ENCODE data around the gene BANP. TPM values are rescaled to one million over a fixed set of nuclear protein-coding genes. Genes with fewer than 3 reads are reported as not detected.
A peak's percentile ranks its signal among the peaks of the same experiment; 100 is the strongest.
"Not testable (repeated sequence)": the region's sequence is repeated elsewhere in the genome, so short reads cannot be mapped to it uniquely, and the experiment has no call there.

BANP gene
- total RNA-seq, 8 experiments from 2014 or later, result 12.9 to 28.1 (median 18.5) TPM

GRCh38 chr16:88088161-88088581 is 136.9 kb downstream of the BANP start:
- in situ Hi-C loops (cut with MboI; ENCODE audit: low pct_unique_long_range_greater_than_20kb in 2 of 9, low sequenced_read_pairs in 9 of 9, unreplicated experiment in 9 of 9), result no loop called here
- Histone ChIP-seq H3K27ac (no peak overlapping the region), H3K4me3 (no peak overlapping the region), H3K4me1 (replicated peaks in 1 of 2) (peaks cover 10 to 20% of the 10 kb centered on the region in 2 donors)
- ATAC-seq (replicated peaks in 6 of 8), result peak in 3 of 8 experiments; percentile 55 to 69 (median 58)
- WGBS, 10 experiments, result 20% methylated on average over 1 of the region's 20 CpGs; no CpG with 5 or more reads in 9 of the 10 experiments

DNA sequence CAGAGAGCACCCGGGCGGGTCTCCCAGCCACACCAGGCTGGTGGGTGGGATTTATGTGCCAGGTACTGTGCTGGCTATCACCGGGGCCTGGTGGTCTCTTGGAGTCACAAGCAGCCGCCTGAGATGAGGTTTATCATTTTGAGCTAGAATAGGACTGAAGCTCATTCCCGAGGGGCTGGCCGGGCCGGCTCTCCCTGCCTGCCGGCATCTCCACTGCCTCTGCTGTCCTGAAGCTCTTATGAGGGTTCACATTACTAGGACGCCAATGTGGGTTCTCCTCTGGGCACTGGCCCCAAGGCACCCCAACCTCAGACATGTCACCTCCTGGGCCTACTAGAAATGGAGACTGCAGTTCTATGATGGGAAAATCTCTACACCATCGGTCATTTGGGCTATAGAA is 137.4 kb downstream of the BANP start:
- peaks cover 10 to 23% of the 10 kb centered on the region in 2 donors for H3K4me1 ChIP-seq (replicated peaks in 1 of 2)
- ATAC-seq (replicated peaks in 6 of 8), result peak in 1 of 8 experiments; percentile 1
- H3K4me3 ChIP-seq; H3K27ac ChIP-seq; in situ Hi-C loops (cut with MboI; ENCODE audit: low pct_unique_long_range_greater_than_20kb in 2 of 9, low sequenced_read_pairs in 9 of 9, unreplicated experiment in 9 of 9): not testable (repeated sequence)
- 80% methylated on average over 1 of the region's 10 CpGs; no CpG with 5 or more reads in 9 of the 10 experiments for WGBS, 10 experiments

- 50 to 80% methylated on average over 1 to 2 of the region's 15 CpGs; no CpG with 5 or more reads in 8 of the 10 experiments for WGBS, 10 experiments
- H3K4me3 ChIP-seq; ATAC-seq (replicated peaks in 6 of 8); in situ Hi-C loops (cut with MboI; ENCODE audit: low pct_unique_long_range_greater_than_20kb in 2 of 9, low sequenced_read_pairs in 9 of 9, unreplicated experiment in 9 of 9); H3K27ac ChIP-seq: not testable (repeated sequence)
- peaks cover 10 to 23% of the 10 kb centered on the region in 2 donors for H3K4me1 ChIP-seq (replicated peaks in 1 of 2)
These were observed 137.8 kb downstream of the BANP start for GRCh38 chr16:88089071-88089470.

- peak in 1 of 8 experiments; percentile 7 for ATAC-seq (replicated peaks in 6 of 8)
These were observed 138.6 kb downstream of the BANP start for GRCh38 chr16:88089632-88090376.

DNA sequence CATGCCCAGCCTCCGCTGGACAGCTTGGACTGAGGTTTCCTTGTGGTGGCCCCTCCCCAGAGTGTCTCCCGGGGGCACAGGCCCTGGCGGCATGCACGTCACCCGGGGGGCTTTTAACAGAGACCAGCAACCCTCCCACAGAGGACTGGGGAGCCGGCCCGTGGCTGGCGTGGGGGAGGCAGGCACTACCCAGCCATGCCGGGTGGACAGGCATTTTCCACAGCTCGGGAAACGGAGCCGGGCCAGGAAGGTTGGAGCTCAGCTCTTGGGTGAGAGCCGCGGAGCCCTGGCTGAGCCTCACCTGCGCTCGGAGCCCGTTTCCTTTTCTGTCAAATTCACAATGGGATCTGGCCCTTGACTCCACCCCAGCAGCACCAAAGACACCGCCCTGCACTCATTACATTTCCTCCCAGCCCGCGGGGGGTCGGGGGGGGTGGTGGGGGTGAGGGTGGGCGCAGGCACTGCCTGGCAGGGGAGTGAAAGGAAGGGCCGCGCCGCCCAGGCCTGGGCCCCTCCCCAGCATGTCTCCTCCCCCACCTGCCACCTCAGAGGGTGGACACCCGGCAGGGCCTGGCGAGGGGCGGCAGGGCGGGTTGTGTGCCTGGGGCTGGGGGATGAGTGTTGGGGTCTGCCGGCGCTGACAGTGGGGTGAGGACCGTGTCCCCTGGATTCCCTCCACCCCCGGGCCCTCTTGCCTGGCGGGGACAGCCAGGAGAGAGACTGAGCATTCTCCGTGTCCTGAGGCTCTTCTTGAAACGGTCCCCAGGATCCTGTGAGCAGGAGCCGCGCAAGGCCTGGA is 139.3 kb downstream of the BANP start:
- 80% methylated on average over 9 of the region's 38 CpGs; no CpG with 5 or more reads in 9 of the 10 experiments for WGBS, 10 experiments
- H3K4me3 ChIP-seq; ATAC-seq (replicated peaks in 6 of 8); in situ Hi-C loops (cut with MboI; ENCODE audit: low pct_unique_long_range_greater_than_20kb in 2 of 9, low sequenced_read_pairs in 9 of 9, unreplicated experiment in 9 of 9); H3K27ac ChIP-seq: not testable (repeated sequence)
- H3K4me1 ChIP-seq (replicated peaks in 1 of 2), result peaks cover 10 to 23% of the 10 kb centered on the region in 2 donors

More at GRCh38 chr16:88089632-88090376, 138.6 kb downstream of the BANP start:
- H3K4me1 ChIP-seq (replicated peaks in 1 of 2), result peaks cover 10 to 23% of the 10 kb centered on the region in 2 donors
- in situ Hi-C loops (cut with MboI; ENCODE audit: low pct_unique_long_range_greater_than_20kb in 2 of 9, low sequenced_read_pairs in 9 of 9, unreplicated experiment in 9 of 9); H3K27ac ChIP-seq; H3K4me3 ChIP-seq: not testable (repeated sequence)
- 16 to 100% (median 73%) methylated on average over 1 to 6 of the region's 23 CpGs; no CpG with 5 or more reads in 7 of the 10 experiments for WGBS, 10 experiments

DNA sequence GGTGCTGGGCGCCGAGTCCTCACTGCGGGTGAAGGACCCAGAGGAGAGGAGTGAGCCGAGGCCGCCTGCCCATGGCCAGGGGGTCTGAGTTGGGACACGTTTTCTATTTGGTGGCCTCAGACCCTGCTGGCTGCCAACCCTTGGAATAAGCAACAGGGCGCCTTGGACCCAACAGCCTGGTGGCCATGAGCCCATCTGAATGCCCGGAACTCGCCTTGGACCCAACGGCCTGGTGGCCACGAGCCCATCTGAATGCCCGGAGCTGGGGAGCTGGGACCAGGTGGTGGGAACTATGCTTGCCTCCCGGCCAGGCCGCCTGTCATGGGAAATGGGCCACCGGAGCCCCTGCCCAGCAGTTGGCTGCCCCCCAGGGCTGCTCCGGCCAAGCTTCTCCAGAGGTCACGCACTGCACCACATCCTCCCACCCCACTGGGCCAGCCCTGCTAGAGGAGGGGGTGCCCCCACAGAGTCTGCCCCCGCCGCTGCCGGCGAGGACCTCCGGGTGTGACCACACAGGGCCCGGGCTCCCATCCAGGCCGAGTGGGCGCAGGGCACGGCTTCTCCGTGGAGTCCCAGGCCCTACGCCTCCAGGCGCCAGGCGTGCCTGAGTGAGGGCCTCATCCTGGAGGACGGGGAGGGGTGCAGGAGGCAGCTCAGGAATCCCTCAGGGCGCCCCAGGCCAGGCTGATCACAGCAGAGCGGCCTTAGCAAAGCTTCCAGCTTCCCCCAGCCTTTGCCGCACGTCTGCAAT is 140.2 kb downstream of the BANP start:
- H3K4me3 ChIP-seq; H3K27ac ChIP-seq; in situ Hi-C loops (cut with MboI; ENCODE audit: low pct_unique_long_range_greater_than_20kb in 2 of 9, low sequenced_read_pairs in 9 of 9, unreplicated experiment in 9 of 9): not testable (repeated sequence)
- ATAC-seq (replicated peaks in 6 of 8), result peak; percentile 6 to 81 (median 31)
- no CpG with 5 or more reads among the region's 35 CpGs for WGBS, 10 experiments
- H3K4me1 ChIP-seq (replicated peaks in 1 of 2), result peaks cover 10 to 23% of the 10 kb centered on the region in 2 donors

DNA sequence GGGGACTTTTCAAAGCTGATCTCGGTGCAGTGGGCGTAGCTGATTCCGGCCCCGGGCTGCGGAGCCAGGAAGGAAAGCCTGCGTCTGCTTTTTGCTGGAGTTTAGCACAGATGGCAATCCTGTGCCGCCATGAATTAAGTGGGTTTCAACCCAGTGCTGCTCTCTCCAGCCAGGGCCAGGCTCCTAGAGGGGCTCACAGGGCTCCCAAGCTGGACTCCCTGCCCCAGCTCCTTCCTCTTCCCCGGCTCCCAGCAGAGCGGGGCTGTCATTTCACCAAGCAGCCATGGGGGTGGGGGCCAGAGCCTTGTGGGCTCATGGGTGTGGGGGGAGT is 140.7 kb downstream of the BANP start:
- ATAC-seq (replicated peaks in 6 of 8); H3K4me3 ChIP-seq; H3K27ac ChIP-seq; in situ Hi-C loops (cut with MboI; ENCODE audit: low pct_unique_long_range_greater_than_20kb in 2 of 9, low sequenced_read_pairs in 9 of 9, unreplicated experiment in 9 of 9): not testable (repeated sequence)
- H3K4me1 ChIP-seq (replicated peaks in 1 of 2), result peaks cover 8 to 20% of the 10 kb centered on the region in 2 donors
- WGBS, 10 experiments, result no CpG with 5 or more reads among the region's 9 CpGs

GRCh38 chr16:88092791-88093555 is 141.7 kb downstream of the BANP start:
- ATAC-seq (replicated peaks in 6 of 8), result peak in 5 of 8 experiments; percentile 72 to 83 (median 80)
- H3K4me3 ChIP-seq; in situ Hi-C loops (cut with MboI; ENCODE audit: low pct_unique_long_range_greater_than_20kb in 2 of 9, low sequenced_read_pairs in 9 of 9, unreplicated experiment in 9 of 9): not testable (repeated sequence)
- WGBS, 10 experiments, result 100% methylated on average over 1 of the region's 34 CpGs; no CpG with 5 or more reads in 9 of the 10 experiments
- peaks cover 6 to 13% of the 10 kb centered on the region in 2 donors for H3K4me1 ChIP-seq (replicated peaks in 1 of 2)
- H3K27ac ChIP-seq, result peak overlapping the region in 1 of 2 donors; percentile 71

DNA sequence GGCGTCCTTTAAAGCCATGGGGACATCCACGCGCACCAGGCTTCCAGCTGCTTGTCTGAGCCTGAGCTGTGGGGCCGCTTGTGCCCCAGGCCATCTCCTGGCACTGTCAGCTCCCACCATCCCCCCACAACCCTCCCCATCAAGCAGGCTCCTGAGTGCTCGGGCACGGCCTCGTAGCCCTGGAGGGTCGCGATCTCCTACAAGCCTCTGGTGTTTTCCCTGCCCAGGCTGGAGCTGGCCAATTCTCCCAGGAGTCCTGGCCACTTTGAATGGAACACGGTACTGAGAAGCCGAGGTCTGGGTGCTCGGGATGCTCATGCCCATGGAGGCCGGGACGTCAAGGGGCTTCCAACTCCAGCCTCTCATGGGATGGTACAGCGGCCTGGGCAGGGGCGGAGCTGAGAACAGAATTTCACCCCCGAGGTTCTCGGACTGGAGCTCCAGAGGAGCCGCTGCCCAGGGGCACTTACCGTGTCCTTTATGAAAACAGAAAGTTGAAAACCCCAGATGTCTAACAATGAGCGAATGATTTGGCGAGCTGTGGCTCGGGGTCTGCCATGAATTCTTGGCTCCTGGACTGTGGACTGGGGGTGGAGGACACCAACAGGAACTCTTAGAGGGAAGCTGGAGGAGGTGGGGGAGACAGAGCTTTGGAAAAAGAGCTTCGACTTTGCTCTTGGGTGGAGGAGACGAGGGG is 142.5 kb downstream of the BANP start:
- in situ Hi-C loops (cut with MboI; ENCODE audit: low pct_unique_long_range_greater_than_20kb in 2 of 9, low sequenced_read_pairs in 9 of 9, unreplicated experiment in 9 of 9); H3K4me3 ChIP-seq; ATAC-seq (replicated peaks in 6 of 8): not testable (repeated sequence)
- H3K4me1 ChIP-seq (replicated peaks in 1 of 2), result peaks cover 6 to 13% of the 10 kb centered on the region in 2 donors
- 8 to 100% methylated on average over 1 to 2 of the region's 25 CpGs; no CpG with 5 or more reads in 8 of the 10 experiments for WGBS, 10 experiments
- H3K27ac ChIP-seq, result peak overlapping the region in 1 of 2 donors; percentile 71

- H3K4me3 ChIP-seq; ATAC-seq (replicated peaks in 6 of 8); in situ Hi-C loops (cut with MboI; ENCODE audit: low pct_unique_long_range_greater_than_20kb in 2 of 9, low sequenced_read_pairs in 9 of 9, unreplicated experiment in 9 of 9); H3K27ac ChIP-seq: not testable (repeated sequence)
- WGBS, 10 experiments, result 0 to 98% (median 70%) methylated on average over 2 to 10 of the region's 17 CpGs; no CpG with 5 or more reads in 5 of the 10 experiments
- H3K4me1 ChIP-seq (replicated peaks in 1 of 2), result peaks cover 6 to 13% of the 10 kb centered on the region in 2 donors
These were observed 143.0 kb downstream of the BANP start for GRCh38 chr16:88094253-88094575.

- peaks cover 6 to 13% of the 10 kb centered on the region in 2 donors for H3K4me1 ChIP-seq (replicated peaks in 1 of 2)
- ATAC-seq (replicated peaks in 6 of 8); H3K27ac ChIP-seq; H3K4me3 ChIP-seq; in situ Hi-C loops (cut with MboI; ENCODE audit: low pct_unique_long_range_greater_than_20kb in 2 of 9, low sequenced_read_pairs in 9 of 9, unreplicated experiment in 9 of 9): not testable (repeated sequence)
- 46 to 100% (median 60%) methylated on average over 1 to 3 of the region's 3 CpGs; no CpG with 5 or more reads in 7 of the 10 experiments for WGBS, 10 experiments
These were observed 143.7 kb downstream of the BANP start for GRCh38 chr16:88094900-88095299.

Measured in motor neuron (in vitro differentiated cells).